ENCODE results near the gene PCSK7.

Gene PCSK7

DNA sequence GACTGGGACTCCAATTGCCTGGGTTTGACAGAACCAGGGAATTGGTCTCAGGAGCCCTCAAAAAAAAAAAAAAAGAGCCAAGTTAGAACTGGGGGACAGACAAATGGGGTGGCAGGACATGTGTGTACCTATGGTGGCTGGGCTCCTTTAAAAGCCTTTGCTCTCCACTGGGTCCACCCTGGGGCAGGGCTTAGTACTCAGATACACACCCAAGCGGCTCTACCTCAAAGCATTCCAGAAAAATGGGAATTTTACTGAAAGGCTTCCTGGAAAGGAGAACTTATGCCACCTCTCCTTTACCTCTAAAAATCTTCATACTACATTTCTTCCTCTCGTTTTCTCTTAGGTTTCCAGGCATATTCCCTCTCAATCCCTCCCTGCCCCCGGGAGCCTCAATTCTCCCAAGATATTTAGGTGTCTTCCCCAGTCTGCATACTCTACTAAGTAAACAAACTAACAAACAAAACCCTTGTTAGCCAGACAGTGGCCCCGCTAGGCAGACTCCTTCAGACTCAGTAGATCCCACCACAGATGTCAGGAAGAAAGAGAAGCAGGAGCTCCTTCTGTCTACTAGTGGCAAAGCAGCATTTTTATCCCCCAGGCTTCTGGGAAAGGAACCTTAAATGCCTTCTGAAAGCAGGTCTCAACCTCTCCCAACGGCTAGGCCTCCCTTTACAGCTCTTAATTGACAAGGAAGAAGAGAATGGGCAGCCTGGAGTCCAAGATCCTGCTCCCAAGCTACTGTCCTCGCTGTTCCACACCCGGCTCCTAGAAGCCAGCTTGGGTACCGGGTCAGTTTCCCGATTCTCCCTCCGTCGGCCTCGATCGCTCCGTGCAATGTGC is 653 bp downstream of the PCSK7 start:
- no peak for DNase-seq

DNA sequence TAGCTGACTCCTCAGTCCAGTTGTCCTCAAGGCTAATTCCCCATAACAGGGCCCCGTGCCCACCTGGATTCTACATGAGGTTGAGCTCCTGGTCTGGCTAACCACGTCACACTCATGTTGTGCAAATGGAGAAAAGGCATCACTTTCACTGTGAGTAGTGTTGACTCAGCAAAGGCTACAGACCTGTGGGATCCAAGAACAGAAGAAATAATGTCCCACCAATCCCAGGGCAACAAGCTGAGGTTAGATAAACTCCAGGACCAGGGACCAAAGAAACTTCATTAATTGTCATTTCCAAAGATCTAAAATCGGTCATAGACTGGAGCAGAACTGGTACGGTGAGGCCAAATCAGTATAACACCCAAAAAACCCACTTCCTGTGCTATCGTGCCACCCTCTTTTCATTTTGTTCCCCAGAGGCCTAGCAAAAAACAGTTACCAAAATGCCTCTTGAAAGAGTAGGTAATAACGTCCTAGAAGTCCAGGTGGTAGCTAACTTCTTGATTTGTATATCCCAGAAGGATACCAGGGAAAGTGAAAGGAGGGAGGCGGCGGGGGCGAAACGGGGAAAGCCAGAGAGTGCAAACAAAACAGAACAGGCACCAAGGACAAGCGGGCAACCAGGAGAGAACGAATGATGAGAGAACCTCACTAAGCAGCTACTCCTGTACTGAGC is 1.4 kb downstream of the PCSK7 start:
- DNase-seq = no peak

DNA sequence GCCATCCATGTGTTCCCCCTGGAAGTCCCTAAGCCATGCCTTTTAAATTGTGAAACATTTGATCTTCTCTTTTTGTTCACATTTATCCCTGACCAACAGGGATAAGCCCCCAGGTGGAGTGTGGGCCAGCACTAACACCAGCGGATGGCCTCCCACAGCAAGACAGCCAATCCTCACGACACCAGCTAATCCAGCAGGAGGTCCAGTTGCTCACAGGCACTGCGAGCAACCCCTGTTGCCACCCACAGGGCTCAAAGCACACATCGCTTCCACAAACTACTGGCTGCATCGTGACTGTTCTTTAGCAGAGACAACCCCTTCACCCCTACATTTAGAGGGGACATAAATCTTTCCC is 2.0 kb downstream of the PCSK7 start:
- DNase-seq = no peak

DNA sequence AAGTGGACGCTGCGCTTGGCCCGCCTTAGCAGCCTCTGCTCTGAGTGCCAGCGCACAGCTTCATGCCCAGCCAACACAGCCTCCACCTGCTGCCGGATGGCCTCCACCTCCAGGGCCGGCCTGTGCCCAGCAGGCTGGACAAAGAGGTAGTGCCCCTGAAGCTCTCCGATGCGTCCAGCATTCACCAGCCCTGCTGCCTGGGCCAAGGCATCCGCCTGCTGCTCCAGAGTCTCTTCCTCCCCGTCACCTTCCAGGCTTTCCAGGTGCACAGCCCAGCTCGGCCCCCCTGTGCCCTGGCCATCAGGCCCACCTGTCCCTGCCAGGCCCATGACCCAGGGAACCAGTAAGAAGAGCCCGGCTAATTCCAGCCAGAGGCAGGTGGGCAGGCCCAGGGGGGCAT is 2.5 kb downstream of the PCSK7 start:
- no peak for DNase-seq

DNA sequence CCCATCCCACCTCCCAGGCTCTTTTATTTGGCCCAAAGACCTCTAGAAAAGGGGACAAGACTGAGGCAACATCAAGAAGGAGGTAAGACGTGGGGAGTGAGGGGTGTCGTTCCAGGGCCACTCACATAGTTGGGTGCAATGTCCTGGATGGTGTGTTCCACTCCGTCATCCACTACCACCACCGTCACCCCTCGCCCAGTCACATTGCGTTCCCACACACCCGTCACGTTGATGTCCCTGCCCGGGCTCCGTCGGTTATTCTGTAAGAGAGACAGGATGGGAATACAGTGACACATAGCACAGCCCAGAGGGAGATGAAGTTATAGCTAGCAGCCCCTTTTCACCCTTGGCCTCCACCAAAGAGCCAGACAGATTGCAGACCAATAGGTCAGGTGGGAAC is 3.8 kb downstream of the PCSK7 start:
- no peak for DNase-seq

DNA sequence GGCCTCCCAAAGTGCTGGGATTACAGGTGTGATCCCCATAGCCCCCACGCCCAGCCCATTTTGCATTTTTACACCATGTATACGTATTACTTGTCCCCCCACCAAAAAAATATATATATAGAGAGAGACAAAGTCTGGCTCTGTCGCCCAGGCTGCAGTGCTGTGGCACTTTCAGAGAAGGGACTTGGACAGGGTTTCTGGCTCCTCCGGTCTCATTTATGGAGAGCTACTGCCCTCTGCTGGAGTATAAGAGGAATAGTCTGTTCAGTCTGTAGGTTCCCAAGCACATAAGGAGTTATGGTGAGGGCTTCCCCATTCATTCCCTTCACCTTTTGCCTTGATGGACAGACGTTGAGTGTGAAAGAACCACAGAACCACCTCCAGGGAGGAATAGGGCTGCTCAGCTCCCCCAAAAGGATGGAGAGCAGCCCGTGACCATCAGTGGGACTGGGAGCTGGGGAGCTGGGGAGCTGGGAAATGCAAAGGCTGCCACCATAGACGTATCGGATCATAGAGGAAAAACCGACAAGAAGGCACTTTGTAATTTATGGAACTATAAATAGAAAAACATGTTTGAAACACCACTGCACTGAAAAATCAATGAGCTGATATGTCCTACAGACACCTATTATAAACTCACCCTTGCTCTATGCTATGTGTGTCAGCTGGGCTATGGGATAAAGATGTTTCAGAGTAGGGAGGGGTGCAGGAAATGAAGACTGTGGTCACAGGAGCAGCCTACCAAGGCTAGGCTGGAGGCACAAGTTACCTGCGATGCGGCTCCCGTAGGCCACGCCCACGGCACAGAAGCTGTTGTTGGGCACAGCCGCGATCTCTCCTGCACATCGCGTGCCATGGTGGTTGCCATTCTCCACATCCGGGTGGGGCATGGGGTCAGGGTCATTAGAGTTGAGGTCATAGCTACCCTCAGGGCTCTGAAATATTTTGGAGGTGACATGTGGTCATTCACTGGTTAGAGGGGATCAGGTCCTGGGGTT is 5.2 kb downstream of the PCSK7 start:
- DNase-seq = peak; percentile 72

DNA sequence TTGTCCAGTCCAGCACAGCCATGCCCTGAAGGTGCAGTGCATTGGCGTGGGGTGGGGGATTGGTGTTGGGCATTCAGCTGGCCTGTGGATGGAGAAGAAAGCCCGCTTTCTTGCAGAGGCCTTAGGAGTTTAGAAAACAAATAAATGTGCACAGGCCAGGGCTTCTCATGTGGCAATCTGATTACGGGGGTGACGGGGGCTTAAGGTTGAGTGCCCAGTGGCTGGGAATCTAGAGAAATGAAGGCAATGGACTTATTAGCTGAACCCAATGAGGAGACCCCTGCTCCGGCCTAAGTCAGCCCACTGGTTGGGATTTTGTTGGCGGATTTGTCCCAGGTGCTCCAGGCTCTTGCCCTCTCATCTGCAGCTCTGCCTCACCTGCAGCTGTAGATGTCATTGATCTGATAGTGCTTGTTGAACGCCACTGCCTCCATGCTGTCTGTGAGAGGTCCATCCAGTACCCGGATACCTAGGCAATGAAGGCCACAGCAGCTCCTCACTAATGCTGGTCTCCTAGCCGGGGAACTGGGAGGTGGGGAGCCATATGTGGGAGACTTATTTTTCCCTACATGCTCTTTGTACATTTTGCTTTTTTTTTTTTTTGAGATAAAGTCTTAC is 6.2 kb downstream of the PCSK7 start:
- DNase-seq = no peak

DNA sequence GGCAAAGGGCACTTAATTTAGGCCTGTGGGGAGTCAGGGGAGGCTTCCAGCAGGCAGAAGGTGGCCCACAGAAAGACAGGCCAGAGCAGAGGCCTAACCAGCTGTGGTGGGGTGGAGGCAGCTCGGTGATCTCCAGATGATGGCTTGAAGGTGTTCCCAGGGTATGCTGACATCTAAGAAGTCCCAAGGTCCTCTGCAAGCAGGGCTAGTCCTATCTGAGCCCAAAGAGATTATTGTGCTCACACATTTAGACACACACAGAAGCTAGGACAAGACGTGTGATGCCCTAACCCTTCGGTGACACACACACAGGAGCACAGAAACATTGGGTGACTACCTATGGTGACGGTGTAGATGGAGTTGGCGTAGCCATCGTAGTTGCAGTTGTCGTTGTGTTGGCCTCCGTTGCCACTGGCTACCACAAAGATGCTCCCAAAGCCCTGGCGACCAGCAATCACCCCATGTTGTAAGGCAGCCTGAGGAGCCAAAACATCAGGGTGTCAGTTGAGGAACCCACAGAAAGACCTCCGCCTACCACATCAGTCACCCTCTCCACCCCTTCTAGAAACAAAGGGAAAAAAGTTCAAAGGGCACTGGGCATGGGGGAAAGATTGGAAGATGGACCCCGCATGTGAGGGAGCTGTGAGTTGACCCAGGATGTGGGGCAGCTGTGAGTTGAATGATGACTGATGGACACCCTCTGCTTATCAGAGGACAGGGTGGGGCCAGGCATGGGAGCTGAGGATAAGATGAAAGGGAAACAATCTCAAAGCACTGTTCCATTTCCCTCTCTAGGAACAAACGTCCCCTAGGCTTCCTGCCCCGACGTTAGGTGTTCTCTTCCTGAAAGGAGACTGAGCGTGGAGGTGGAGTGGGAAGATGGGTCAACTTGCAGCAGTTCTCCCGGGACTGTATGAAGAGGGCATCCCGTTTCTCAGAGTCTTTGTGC is 7.9 kb downstream of the PCSK7 start:
- no peak for DNase-seq

DNA sequence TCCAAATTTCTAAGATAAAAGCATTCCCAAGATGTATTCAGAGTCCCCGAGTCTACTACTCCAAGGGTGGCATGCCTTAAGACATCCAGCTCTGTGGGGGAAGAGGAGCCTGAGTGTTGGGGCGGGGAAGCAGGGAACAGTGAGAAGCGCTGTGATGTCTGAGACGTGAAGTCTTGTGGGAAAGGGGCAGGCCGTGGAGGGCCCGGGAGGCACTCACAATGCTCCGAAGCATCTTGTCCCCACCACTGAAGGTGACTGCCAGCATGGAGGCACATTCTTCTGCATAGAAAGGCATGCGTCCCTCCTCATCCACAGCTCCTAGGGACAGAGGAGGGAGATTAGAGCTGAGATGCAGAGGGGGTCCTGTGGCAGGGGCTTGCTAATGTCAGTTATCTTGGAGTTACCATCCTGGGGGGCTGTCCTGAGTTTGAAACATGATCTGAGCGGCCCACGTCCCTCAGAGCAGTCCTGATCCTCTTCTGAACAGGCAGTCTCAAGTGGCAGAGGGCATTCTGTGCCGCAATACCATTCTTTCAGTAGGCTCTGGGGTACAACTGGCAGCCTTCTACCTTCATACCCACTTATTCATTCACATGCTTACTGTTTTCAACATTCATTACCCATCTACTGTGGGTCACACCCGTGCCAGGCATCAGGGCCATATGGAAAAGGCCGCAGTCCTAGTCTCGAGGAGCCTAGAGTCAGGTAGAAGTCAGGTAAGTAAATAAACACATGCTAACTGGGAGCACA is 8.7 kb downstream of the PCSK7 start:
- DNase-seq = no peak

DNA sequence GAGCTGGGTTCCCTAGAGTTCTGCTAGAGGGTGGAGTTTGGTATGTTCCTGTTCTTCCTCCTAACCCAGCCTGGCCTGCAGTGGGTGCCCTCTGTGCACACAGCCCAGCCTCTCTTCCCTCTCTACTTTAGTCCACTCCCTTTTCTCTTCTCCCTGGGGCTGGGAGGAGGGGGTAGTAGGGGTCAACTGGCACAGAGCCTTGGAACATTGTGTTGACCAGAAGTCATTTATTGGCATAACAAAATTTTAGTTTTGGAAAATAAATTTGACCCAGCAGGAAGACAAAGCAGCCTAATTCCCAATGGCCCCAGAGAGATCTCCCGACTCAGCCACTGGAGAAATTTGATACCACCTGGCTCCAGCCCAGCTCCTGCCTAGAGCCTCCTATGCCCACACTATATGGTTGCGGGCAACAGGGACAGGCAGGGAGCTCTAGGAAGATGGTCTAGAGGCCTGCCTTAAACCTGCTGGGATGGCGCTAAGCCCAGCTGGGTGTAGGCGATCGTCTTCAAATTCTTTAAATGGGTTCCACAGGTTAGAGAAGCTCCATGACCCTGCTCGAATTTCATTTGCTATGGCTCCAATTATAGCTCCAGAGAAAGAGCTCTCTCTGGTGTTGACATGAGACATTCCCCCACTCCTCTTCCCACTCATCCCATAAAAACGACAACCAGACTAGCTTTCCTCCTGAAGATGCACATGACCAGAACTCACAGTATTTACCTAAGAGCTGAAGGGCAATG is 9.9 kb downstream of the PCSK7 start:
- peak; percentile 40 for DNase-seq

DNA sequence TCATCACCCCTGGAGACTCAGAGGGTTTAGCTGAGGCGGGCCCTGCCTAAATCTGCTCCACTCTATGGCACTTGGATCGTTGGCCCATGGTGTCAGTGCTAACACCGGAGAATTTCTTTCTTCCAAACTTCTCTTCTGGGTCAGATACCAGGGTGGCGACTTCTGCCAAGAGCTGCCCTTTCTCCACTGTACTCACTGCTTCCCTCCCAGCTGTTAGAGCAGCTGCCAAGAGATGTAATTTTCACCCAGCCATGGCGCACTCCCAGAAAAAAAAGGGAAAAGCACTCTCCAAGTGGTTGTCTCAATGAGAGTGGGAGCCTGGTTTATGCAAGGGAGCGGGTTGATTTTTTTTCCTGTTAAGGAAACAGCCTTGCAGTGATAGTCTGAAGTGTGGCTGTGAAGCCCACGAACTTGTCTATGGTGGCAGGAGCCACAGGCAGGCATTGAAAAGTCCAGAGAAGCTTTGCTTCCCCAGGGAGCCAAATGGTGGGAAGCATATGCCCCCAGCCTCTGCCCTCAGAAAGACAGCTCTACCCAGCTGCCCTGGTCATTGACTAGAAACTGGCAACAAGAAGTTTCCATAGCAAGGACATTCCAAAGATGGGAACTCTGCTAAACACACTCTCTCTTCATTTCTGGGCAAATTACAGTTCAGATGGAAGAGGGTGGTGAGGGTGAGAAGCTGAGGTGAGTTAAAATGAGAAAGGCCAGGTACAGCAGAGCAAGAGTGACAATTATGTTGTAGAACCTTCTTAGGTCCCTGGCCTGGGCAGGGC is 10.7 kb downstream of the PCSK7 start:
- no peak for DNase-seq

DNA sequence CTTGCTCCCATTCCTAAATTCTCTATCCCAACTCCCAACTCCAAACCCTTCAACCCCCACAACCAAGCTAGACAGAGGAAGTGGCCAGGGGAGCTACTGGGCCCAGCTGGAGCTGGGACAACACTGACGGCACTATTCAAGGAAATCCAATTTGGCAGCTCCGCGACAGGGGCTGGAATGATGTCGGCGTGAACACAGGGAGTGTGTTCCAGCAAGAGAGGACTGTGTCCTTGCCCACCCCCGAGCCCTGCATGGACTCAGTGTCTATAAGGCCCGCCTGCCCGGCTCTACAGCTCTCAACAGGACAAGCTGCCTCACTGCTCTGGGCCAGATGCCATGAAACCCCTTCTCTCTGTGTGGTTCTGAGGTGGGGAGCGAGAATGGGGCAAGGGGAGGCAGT is 11.3 kb downstream of the PCSK7 start:
- no peak for DNase-seq

DNA sequence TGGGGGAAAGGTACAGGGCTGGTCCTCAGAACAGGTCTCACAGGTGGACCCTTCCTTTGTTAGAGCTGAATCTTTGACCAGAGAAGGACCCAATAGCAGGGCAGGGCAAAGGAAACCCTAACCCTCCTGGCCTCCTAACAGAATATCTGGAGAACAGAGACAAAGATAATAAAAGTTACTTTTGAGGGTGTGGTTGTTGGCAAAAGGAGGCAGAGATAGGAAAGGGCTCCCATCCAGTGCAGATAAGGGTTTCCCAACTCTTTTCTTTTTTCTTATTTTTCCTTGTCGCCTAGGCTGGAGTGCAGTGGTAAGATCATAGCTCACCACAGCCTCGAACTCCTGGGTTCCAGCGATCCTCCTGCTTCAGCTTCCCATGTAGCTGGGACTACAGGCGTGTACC is 11.9 kb downstream of the PCSK7 start:
- no peak for DNase-seq

DNA sequence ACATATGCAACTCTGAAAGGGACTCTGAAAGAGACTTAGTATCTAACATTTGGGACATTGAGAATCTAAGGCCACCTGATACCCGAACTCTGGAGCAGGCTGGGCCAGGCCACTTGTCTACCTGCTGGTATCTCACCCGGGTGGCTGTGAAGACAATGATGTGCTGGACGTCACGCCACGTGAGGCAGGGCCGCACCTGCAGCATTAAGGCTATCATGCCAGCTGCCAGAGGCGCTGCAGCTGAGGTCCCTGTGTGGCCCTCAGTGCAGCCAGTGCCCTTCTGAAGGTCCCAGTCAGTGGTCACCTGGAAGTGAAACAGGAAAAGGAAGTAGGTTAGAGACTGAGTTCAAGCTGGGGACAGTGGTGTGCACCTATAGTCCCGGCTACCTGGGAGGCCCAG is 12.4 kb downstream of the PCSK7 start:
- DNase-seq = no peak

DNA sequence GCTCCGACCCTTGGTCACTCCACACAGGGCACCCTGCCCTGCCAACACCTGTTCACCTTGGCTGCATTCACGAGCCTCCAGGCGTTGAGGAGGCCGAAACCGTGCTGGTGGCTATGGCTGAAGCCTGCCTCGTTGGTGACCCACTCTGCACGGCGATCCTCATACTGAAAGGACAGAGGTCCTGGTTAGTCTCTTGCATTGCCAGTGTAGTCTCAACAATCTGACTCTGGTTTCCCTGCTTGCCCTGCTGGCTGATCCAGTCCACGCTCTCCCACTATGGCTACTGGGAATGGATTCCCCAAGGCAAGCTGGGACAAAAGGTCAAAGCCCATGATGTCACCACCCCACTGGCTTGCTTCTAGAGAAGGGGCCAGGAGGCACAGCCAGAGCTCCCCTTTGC is 12.9 kb downstream of the PCSK7 start:
- DNase-seq = no peak

DNA sequence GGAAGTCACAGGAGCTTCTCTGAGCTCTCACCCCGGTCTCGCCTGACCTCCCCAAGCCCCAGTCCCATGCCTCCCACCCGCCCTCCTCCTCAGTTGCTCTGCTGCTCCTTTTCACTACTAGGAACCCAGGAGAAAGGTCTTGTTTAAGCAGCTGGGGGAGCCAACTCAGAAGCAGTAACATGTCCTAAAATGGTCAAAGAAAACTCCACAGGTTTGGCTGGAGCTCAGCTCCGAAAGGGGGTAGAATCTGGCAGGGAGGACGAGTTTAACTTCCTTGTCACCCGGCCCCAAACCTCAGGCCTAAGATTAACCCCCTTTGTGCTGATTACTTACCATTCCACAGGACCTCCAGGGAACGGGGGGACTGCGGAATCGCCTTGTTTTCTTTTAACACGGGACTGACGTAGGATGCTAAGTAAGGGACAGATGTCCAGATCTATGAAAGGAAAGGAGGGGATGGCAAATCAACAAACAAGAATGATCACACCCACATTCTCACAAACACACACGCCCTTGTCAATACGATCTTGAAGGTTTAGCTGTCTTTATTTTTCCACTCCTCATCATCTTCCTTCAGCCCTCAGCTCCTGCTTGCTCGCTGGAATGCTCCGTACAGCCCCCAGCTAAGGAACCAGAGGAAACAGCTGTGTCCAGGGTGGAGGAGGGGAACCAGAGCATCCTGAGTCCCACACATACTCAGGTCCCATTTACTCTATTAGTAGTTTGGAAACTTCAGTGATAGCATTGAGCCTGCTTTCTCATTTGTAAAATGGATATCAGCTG is 13.5 kb downstream of the PCSK7 start:
- DNase-seq = no peak

DNA sequence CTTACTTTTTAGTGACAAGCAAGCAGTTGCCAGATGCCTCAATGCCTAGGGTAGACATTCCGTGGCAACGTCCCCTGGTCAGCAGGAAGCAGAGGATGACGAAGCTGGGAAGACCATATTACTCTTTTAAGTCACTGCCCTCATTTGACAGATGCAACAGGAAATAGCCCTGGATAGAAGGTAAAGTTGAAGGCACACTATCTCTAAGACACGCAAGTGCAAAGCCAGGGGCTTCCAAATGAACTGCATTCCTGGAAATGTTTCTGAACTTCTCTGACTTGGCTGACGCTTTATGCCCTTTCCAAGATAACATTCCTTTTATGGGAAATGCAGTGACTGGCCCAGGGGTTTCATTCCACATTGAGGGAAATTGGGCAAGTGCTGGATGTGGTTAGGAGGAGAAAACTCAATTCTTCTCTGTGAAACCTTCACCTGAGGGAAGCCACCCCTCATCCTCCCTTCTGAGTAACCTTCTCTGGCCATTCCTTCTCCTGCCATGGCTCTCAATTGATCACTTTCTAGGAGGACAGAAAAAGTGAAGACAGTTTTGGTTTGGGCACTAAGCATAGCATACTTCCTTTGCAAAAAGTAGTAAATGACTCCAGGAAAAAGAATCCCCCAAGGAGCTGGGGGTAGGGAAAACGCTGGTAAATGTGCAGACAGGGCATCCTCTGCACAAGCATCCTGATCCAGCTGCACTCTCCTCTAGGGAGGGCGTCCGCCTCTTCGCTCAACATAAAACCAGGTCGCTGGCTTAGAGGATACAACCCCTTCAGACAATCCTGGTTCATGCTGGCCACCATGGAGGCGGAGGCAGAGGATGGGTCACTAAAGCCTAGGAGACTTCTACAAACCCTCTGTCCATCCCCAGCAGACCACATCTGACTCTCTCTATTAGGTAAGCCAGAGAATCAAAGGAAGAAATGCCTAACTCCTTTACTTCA is 14.5 kb downstream of the PCSK7 start:
- no peak for DNase-seq
